HUES64 (cell line): Measurements from ENCODE around the gene UBE2E1.

Experiments used
- H3K27ac ChIP-seq: 2 replicates; pipeline ENCODE4 v1.7.0; 2013; ENCODE audit warnings: low read depth, low read length, inconsistent platforms
- H3K27me3 ChIP-seq: 2 replicates; pipeline ENCODE4 v1.6.1; 2013; ENCODE audit warnings: mild to moderate bottlenecking, low read length; ENCODE audit not compliant: insufficient read depth
- H3K36me3 ChIP-seq: 2 replicates; pipeline ENCODE4 v1.6.1; 2013; ENCODE audit warnings: mild to moderate bottlenecking, low read length; ENCODE audit not compliant: insufficient read depth
- H3K4me1 ChIP-seq: 2 replicates; pipeline ENCODE4 v1.6.1; 2013; ENCODE audit warnings: mild to moderate bottlenecking, low read length, moderate library complexity; ENCODE audit not compliant: insufficient read depth
- H3K4me3 ChIP-seq: 2 replicates; pipeline ENCODE4 v1.5.1; 2013; ENCODE audit warnings: mild to moderate bottlenecking, low read length, moderate library complexity
- H3K9ac ChIP-seq: 2 replicates; pipeline ENCODE4 v1.6.1; 2013; ENCODE audit warnings: mild to moderate bottlenecking, low read depth, low read length
- H3K9me3 ChIP-seq: 2 replicates; pipeline ENCODE4 v1.6.1; 2013; ENCODE audit warnings: low read depth, low read length; ENCODE audit not compliant: insufficient read depth
- WGBS: fragments of 150-250, 120-280 bp; methylation state at CpG from one replicate; pipeline ENCODE4 v1.1.7; 2013; ENCODE audit warnings: missing lambda C conversion rate; 5-methylcytosine and 5-hydroxymethylcytosine counted together

The UBE2E1 gene

DNA sequence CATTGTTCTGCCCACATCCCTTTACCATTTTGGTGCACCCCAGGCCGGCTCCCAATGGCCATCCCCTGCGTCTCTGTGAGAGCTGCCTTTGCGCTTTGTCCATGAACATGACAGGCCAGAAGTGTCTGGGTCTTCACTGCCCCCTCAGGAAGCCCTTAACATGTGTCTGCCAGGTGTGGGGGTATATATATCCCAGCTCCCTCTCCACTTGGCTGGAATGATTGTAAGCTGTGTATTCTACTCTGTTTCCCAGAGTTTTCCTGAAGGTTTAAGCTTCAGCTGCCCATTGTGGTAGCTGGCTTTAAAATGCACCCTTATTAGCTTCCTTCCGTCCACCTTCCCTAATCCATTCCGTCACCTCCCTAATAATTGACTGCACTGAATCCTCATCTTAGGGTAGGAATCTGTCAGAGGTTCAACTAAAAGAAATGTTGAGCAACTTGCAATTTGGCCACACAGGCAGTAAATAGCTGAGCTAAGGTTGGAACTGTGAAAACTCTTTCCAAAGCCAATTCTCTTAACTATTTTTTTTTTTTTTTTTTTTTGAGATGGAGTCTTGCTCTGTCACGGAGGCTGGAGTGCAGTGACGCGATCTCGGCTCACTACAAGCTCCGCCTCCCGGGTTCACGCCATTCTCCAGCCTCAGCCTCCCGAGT is 30.4 kb upstream of the UBE2E1 start:
- no peak overlapping the region for H3K27ac ChIP-seq
- no peaks in the 10 kb centered on the region for H3K27me3 ChIP-seq
- H3K36me3 ChIP-seq: no peaks in the 10 kb centered on the region
- H3K9ac ChIP-seq: no peak overlapping the region
- no peaks in the 10 kb centered on the region for H3K4me1 ChIP-seq
- no peaks in the 10 kb centered on the region for H3K9me3 ChIP-seq
- WGBS: 91% methylated on average over 13 of the region's 13 CpGs
- no peak overlapping the region for H3K4me3 ChIP-seq

DNA sequence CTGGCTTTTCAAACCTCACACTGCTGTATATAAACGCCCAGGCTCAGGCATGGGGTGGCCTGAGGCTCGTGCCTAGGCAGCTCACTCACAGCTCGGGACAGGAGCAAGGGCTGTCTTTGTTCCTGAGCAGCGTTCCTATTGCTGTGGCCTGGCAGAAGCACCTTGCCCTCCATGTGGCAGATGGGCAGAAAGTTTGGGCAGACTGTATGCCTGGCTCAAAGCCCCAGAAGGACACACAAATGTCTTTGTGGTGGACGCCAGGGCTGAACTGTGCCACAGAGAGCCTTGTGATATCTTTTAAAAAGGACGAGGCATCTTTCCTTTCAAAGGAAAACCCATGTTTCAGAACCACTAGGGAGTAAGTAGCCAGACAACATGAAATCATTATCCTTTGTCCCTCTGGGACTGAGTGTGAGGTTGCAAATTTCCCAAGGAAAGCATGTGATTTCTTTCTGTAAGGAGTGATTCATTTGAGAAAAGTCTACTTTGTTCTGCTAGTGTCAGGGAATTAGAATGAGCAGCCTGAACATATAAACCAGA is 29.3 kb upstream of the UBE2E1 start:
- H3K4me1 ChIP-seq: no peaks in the 10 kb centered on the region
- H3K27ac ChIP-seq: no peak overlapping the region

DNA sequence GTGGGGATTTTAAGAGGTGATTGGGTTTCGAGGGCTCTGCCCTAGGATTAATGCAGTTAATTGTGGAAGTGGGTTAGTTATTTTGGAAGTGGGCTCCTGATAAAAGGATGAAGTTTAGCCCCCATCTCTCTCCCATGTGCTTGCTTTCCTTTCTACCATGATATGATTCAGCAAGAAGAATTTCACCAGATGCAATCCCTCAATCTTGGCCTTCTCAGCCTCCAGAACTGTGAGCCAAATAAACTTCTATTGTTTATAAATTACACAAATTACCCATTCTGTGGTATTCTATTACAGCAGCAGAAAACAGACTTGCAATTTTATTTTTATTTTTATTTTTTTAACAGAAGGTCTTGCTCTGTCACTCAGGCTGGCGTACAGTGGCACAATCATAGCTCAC is 27.3 kb upstream of the UBE2E1 start:
- no peak overlapping the region for H3K9ac ChIP-seq
- no peaks in the 10 kb centered on the region for H3K36me3 ChIP-seq
- H3K27me3 ChIP-seq: no peaks in the 10 kb centered on the region
- H3K4me1 ChIP-seq: no peaks in the 10 kb centered on the region
- H3K9me3 ChIP-seq: no peaks in the 10 kb centered on the region
- no peak overlapping the region for H3K4me3 ChIP-seq
- 98% methylated on average over 2 of the region's 2 CpGs for WGBS
- no peak overlapping the region for H3K27ac ChIP-seq

More for the DNA sequence above, 29.3 kb upstream of the UBE2E1 start:
- Histone ChIP-seq H3K9ac (no peak overlapping the region), H3K4me3 (no peak overlapping the region), H3K9me3 (no peaks in the 10 kb centered on the region), H3K27me3 (no peaks in the 10 kb centered on the region), H3K36me3 (no peaks in the 10 kb centered on the region)
- WGBS: 81% methylated on average over 6 of the region's 6 CpGs

DNA sequence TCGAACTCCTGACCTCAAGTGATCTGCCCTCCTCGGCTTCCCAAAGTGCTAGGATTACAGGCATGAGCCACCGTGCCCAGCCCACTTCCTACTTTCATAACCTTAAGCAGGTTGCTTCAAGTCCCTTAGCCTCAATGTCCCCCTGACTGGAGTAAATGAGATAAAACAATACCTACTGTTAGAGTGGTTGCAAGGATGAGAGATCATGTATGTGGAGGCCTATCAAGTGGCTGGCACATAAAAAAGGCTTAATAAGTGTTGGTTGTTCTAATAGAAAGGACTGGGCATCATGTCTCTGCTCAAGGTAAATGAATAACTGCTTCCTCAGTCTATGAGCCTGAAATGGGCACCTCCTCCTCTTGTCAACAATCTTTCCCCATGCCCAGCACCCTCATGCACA is 25.9 kb upstream of the UBE2E1 start:
- WGBS: 91% methylated on average over 3 of the region's 3 CpGs
- no peaks in the 10 kb centered on the region for H3K27me3 ChIP-seq
- H3K9ac ChIP-seq: no peak overlapping the region
- H3K36me3 ChIP-seq: no peaks in the 10 kb centered on the region
- H3K9me3 ChIP-seq: no peaks in the 10 kb centered on the region
- H3K27ac ChIP-seq: no peak overlapping the region
- no peak overlapping the region for H3K4me3 ChIP-seq
- no peaks in the 10 kb centered on the region for H3K4me1 ChIP-seq

- Histone ChIP-seq H3K27me3 (no peaks in the 10 kb centered on the region), H3K4me3 (no peak overlapping the region), H3K9me3 (no peaks in the 10 kb centered on the region), H3K36me3 (no peaks in the 10 kb centered on the region), H3K27ac (no peak overlapping the region), H3K9ac (no peak overlapping the region), H3K4me1 (no peaks in the 10 kb centered on the region)
- WGBS: 43% methylated on average over 1 of the region's 1 CpG
Observed at GRCh38 chr3:23781051-23781450, 24.7 kb upstream of the UBE2E1 start.

DNA sequence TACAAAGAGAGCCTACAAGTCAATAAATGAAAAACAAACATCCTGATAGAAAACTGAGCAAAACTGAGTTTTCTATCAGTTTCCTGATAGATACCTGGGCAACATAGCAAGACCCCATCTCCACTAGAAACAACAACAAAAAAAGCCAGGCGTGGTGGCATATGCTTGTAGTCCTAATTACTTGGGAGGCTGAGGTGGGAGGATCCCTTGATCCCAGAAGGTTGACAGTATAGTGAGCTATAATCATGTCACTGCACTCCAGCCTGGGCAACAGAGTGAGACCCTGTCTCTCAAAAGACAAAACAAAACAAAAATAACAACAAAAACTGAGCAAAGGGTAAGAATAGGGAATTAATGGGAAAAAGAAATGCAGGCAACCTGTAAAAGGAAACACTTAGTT is 23.9 kb upstream of the UBE2E1 start:
- 80% methylated on average over 1 of the region's 1 CpG for WGBS
- Histone ChIP-seq H3K9me3 (no peaks in the 10 kb centered on the region), H3K27me3 (no peaks in the 10 kb centered on the region), H3K36me3 (no peaks in the 10 kb centered on the region), H3K9ac (no peak overlapping the region), H3K27ac (no peak overlapping the region), H3K4me3 (no peak overlapping the region), H3K4me1 (no peaks in the 10 kb centered on the region)

DNA sequence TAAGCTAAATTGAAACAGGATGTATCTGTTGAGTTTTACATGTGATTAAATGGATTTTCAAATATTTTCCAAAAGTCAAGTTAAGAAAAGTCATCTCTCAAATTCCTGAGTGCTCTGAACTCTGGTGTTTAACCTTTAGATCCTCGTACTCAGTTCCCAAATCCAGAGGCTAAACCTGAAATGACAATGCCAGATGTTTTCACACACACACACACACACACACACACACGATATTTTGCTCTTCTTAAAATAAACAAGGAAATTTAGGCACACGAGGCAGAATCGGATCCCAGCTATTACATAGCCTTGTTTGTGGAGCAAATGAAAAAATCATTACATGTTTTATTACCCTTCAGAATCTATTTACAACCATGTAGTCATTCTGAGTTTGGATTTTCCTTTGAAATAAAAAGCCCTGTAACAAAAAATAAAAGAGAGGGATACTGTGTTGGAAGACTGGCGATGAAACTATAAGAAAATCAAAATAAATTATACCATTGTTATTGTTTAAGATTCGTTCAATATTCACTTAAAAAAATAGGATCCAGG is 20.6 kb upstream of the UBE2E1 start:
- Histone ChIP-seq H3K27me3 (no peaks in the 10 kb centered on the region), H3K27ac (no peak overlapping the region), H3K9me3 (no peaks in the 10 kb centered on the region), H3K9ac (no peak overlapping the region), H3K4me3 (no peak overlapping the region), H3K36me3 (no peaks in the 10 kb centered on the region), H3K4me1 (peaks cover 5% of the 10 kb centered on the region; the same call in 1 of the 2 replicates)
- WGBS: 84% methylated on average over 4 of the region's 6 CpGs

DNA sequence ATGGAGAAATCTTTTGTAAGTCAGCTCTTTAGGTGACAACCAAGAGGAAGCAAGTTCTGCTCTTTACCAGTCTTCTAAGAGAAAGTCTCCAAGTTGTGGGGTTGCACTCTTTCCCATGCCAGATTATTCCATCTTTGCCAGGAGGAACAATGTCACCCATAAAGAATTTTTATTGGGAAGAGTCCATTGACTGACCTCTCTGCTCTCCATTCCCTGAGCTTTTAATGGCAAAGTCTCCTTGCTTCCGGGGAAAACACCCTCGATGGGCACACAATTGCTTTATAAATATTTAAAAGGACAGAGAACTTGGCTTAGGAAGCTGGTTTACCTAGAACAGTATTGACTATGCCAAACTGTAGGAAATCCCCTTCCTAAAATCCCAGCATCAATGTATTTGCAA is 19.9 kb upstream of the UBE2E1 start:
- H3K36me3 ChIP-seq: no peaks in the 10 kb centered on the region
- H3K4me1 ChIP-seq: peaks cover 5% of the 10 kb centered on the region; the same call in 1 of the 2 replicates
- 88% methylated on average over 2 of the region's 2 CpGs for WGBS
- H3K9ac ChIP-seq: no peak overlapping the region
- no peak overlapping the region for H3K27ac ChIP-seq
- no peaks in the 10 kb centered on the region for H3K9me3 ChIP-seq
- no peak overlapping the region for H3K4me3 ChIP-seq
- H3K27me3 ChIP-seq: no peaks in the 10 kb centered on the region

DNA sequence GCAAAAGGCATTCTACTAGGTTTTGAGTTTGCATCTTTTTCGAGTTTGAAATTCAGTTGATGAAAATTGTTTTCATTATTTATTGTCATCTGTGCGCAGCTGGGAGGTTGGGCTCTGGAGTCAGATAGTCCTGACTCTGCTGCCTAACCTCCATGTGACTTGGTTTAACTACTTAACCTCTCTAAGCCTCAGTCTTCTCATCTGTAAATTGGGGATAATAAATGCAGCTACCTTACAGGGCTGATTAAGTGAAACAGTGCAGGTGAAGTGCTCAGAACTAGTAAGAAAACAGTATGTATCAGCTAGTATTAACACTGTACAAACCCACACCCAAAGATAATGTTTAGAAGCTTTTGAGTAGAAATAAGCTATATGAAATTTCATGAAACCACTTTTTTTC is 14.1 kb upstream of the UBE2E1 start:
- no peak overlapping the region for H3K9ac ChIP-seq
- 97% methylated on average over 2 of the region's 2 CpGs for WGBS
- H3K4me3 ChIP-seq: no peak overlapping the region
- H3K27ac ChIP-seq: no peak overlapping the region
- H3K27me3 ChIP-seq: no peaks in the 10 kb centered on the region
- H3K9me3 ChIP-seq: no peaks in the 10 kb centered on the region
- peaks cover 5% of the 10 kb centered on the region; the same call in 1 of the 2 replicates for H3K4me1 ChIP-seq
- H3K36me3 ChIP-seq: no peaks in the 10 kb centered on the region

GRCh38 chr3:23793528-23794134 is 12.1 kb upstream of the UBE2E1 start:
- Histone ChIP-seq H3K4me3 (no peak overlapping the region), H3K27me3 (no peaks in the 10 kb centered on the region), H3K27ac (no peak overlapping the region), H3K9ac (no peak overlapping the region), H3K4me1 (peaks cover 5% of the 10 kb centered on the region; the same call in 1 of the 2 replicates), H3K36me3 (no peaks in the 10 kb centered on the region), H3K9me3 (no peaks in the 10 kb centered on the region)
- 91% methylated on average over 4 of the region's 4 CpGs for WGBS

DNA sequence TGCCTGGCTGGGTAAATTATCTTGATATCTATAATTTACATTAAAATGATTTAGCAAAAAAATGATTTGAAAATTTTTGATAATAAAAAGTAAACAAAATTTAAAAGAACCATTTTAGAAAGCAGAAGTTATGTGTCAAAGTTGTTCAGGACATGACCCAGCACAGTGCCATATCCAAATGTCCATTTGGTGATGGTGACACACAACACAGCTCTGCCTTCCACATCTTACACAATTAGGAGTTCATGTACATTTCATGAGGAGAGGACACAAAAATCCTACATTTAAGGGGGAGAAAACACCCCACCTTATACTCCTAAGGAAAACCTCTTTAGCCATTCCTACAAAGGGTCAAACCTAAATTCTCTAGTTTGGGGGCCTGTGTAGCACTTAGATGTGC is 10.7 kb upstream of the UBE2E1 start:
- H3K9me3 ChIP-seq: no peaks in the 10 kb centered on the region
- no peak overlapping the region for H3K4me3 ChIP-seq
- H3K4me1 ChIP-seq: no peaks in the 10 kb centered on the region
- no peak overlapping the region for H3K9ac ChIP-seq
- no peaks in the 10 kb centered on the region for H3K36me3 ChIP-seq
- no peaks in the 10 kb centered on the region for H3K27me3 ChIP-seq
- H3K27ac ChIP-seq: no peak overlapping the region
